Measurements from ENCODE around the gene JUNB.
A peak's percentile ranks its signal among the peaks of the same experiment; 100 is the strongest.

The JUNB gene

GRCh38 chr19:12788682-12789097, 2.6 kb upstream of the JUNB start:
- TF ChIP-seq CTCF (IDR thresholded peaks at IDR 0.05; ENCODE audit: low read depth, low read length) = peak; percentile 2
- no peak overlapping the region for H3K4me3 ChIP-seq (ENCODE audit: low read depth, low read length)
- in situ Hi-C loops (cut with HindIII; ENCODE audit: low sequenced_read_pairs) = no loop called here
- peak; percentile 66 for DNase-seq (ENCODE audit: low read depth, low spot score)

GRCh38 chr19:12789098-12789903, 2.0 kb upstream of the JUNB start:
- H3K4me3 ChIP-seq (ENCODE audit: low read depth, low read length) = peak overlapping the region; percentile 21
- in situ Hi-C loops (cut with HindIII; ENCODE audit: low sequenced_read_pairs) = no loop called here
- peak; percentile 50 for DNase-seq (ENCODE audit: low read depth, low spot score)
- no peak for TF ChIP-seq CTCF (IDR thresholded peaks at IDR 0.05; ENCODE audit: low read depth, low read length)

- in situ Hi-C loops (cut with HindIII; ENCODE audit: low sequenced_read_pairs) = no loop called here
Observed at GRCh38 chr19:12789904-12790619, 1.2 kb upstream of the JUNB start.

DNA sequence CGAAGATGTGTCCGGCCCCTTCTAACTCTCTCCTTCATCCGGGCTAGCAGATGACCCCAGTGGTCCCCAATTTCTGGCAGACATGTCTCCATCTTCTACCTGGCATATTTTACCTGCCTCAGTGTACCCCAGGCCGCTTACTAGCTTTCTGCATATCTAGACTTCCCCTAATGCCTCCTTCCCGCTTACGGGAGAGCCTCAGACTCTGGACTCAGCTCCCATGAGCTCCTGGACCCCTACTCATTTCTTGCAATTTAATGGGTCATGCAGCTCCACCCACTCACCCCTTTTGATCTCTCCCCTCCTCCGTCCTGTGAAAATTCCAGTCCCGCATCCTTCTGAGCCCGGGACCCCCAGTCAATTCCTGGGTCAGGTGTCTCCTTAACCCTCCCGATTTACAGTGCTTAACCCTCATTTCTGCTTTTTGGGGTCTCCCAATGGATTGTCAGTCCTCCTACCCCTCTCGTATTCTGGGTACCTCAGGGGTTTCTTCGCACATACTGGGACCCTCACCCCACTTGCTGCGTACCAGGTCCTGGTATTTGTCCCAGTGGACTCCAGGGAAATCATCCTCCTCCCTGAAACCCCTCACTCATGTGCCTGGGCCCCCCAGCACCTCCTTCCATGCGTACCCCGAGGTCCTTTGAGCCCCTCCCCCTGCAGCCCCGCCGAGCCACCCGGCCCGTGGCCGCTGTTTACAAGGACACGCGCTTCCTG, 500 bp upstream of the JUNB start:
- TF ChIP-seq CTCF (IDR thresholded peaks at IDR 0.05; ENCODE audit: low read depth, low read length) = no peak
- no peak for DNase-seq (ENCODE audit: low read depth, low spot score)
- H3K4me3 ChIP-seq (ENCODE audit: low read depth, low read length) = peak overlapping the region; percentile 99
- in situ Hi-C loops (cut with HindIII; ENCODE audit: low sequenced_read_pairs) = no loop called here

More at GRCh38 chr19:12789904-12790619, 1.2 kb upstream of the JUNB start:
- peak; percentile 98 for DNase-seq (ENCODE audit: low read depth, low spot score)
- TF ChIP-seq CTCF (IDR thresholded peaks at IDR 0.05; ENCODE audit: low read depth, low read length) = no peak
- peak overlapping the region; percentile 99 for H3K4me3 ChIP-seq (ENCODE audit: low read depth, low read length)

DNA sequence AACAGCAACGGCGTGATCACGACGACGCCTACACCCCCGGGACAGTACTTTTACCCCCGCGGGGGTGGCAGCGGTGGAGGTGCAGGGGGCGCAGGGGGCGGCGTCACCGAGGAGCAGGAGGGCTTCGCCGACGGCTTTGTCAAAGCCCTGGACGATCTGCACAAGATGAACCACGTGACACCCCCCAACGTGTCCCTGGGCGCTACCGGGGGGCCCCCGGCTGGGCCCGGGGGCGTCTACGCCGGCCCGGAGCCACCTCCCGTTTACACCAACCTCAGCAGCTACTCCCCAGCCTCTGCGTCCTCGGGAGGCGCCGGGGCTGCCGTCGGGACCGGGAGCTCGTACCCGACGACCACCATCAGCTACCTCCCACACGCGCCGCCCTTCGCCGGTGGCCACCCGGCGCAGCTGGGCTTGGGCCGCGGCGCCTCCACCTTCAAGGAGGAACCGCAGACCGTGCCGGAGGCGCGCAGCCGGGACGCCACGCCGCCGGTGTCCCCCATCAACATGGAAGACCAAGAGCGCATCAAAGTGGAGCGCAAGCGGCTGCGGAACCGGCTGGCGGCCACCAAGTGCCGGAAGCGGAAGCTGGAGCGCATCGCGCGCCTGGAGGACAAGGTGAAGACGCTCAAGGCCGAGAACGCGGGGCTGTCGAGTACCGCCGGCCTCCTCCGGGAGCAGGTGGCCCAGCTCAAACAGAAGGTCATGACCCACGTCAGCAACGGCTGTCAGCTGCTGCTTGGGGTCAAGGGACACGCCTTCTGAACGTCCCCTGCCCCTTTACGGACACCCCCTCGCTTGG, 966 bp downstream of the JUNB start:
- no peak for TF ChIP-seq CTCF (IDR thresholded peaks at IDR 0.05; ENCODE audit: low read depth, low read length)
- in situ Hi-C loops (cut with HindIII; ENCODE audit: low sequenced_read_pairs) = no loop called here
- peak overlapping the region; percentile 99 for H3K4me3 ChIP-seq (ENCODE audit: low read depth, low read length)
- DNase-seq (ENCODE audit: low read depth, low spot score) = peak; percentile 45

DNA sequence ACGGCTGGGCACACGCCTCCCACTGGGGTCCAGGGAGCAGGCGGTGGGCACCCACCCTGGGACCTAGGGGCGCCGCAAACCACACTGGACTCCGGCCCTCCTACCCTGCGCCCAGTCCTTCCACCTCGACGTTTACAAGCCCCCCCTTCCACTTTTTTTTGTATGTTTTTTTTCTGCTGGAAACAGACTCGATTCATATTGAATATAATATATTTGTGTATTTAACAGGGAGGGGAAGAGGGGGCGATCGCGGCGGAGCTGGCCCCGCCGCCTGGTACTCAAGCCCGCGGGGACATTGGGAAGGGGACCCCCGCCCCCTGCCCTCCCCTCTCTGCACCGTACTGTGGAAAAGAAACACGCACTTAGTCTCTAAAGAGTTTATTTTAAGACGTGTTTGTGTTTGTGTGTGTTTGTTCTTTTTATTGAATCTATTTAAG, 1.6 kb downstream of the JUNB start:
- no peak for DNase-seq (ENCODE audit: low read depth, low spot score)
- TF ChIP-seq CTCF (IDR thresholded peaks at IDR 0.05; ENCODE audit: low read depth, low read length) = no peak
- H3K4me3 ChIP-seq (ENCODE audit: low read depth, low read length) = peak overlapping the region; percentile 99
- in situ Hi-C loops (cut with HindIII; ENCODE audit: low sequenced_read_pairs) = no loop called here
